ENCODE measurements around the gene FAM170B.

DNA sequence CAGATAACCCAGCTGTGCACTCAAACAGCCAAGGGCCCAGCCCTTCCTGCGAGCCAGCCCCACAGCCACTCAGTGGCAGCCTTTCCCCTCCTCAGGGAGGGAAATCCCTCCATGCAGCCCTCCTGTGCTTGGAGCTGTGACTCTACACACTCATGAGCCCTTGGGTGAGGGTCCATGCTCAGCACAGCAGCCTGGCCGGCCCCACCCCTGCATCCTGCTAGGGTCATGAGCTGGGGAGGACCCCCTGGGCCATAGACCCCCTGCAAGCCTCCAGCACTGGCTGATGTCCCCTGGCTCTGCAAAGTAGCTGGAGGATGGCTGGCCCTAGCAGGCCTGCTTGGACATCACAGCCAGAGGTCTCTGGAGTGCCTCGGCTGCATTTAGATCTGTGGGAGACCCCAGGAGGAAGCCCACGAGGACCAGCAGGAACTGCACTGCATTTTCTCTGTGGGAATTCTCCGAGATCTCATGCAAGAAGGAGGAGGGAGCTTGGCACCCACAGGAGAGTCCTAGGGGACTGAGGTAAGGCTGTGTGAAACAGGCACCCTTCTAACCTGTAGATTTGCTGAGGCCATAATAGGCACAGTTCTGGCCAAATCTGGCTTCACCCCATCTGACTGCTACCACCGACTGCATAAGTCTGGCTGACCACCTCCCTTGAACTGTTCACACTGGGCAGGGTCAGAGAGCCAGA lies 37.0 kb upstream of the FAM170B start:
- TF ChIP-seq, protein P1, sequence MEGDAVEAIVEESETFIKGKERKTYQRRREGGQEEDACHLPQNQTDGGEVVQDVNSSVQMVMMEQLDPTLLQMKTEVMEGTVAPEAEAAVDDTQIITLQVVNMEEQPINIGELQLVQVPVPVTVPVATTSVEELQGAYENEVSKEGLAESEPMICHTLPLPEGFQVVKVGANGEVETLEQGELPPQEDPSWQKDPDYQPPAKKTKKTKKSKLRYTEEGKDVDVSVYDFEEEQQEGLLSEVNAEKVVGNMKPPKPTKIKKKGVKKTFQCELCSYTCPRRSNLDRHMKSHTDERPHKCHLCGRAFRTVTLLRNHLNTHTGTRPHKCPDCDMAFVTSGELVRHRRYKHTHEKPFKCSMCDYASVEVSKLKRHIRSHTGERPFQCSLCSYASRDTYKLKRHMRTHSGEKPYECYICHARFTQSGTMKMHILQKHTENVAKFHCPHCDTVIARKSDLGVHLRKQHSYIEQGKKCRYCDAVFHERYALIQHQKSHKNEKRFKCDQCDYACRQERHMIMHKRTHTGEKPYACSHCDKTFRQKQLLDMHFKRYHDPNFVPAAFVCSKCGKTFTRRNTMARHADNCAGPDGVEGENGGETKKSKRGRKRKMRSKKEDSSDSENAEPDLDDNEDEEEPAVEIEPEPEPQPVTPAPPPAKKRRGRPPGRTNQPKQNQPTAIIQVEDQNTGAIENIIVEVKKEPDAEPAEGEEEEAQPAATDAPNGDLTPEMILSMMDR (IDR thresholded peaks at IDR 0.05; ENCODE audit: low read depth, low read length, poor library complexity, severe bottlenecking), result no peak
- TF ChIP-seq EZH2phosphoT487 (IDR thresholded peaks at IDR 0.05; ENCODE audit: borderline replicate concordance, low read length), result no peak
